GM18526 (cell line): ENCODE results near the gene PLB1.

Experiments
- POLR2A ChIP-seq: IDR thresholded peaks from 3 replicates; pipeline ENCODE4 v1.6.1; 2011; ENCODE audit not compliant: insufficient read length; ENCODE audit errors: extremely low read depth

Gene PLB1, protein sequence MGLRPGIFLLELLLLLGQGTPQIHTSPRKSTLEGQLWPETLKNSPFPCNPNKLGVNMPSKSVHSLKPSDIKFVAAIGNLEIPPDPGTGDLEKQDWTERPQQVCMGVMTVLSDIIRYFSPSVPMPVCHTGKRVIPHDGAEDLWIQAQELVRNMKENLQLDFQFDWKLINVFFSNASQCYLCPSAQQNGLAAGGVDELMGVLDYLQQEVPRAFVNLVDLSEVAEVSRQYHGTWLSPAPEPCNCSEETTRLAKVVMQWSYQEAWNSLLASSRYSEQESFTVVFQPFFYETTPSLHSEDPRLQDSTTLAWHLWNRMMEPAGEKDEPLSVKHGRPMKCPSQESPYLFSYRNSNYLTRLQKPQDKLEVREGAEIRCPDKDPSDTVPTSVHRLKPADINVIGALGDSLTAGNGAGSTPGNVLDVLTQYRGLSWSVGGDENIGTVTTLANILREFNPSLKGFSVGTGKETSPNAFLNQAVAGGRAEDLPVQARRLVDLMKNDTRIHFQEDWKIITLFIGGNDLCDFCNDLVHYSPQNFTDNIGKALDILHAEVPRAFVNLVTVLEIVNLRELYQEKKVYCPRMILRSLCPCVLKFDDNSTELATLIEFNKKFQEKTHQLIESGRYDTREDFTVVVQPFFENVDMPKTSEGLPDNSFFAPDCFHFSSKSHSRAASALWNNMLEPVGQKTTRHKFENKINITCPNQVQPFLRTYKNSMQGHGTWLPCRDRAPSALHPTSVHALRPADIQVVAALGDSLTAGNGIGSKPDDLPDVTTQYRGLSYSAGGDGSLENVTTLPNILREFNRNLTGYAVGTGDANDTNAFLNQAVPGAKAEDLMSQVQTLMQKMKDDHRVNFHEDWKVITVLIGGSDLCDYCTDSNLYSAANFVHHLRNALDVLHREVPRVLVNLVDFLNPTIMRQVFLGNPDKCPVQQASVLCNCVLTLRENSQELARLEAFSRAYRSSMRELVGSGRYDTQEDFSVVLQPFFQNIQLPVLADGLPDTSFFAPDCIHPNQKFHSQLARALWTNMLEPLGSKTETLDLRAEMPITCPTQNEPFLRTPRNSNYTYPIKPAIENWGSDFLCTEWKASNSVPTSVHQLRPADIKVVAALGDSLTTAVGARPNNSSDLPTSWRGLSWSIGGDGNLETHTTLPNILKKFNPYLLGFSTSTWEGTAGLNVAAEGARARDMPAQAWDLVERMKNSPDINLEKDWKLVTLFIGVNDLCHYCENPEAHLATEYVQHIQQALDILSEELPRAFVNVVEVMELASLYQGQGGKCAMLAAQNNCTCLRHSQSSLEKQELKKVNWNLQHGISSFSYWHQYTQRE (N-terminal part only)

GRCh38 chr2:28495551-28496250 lies at the start of gene PLB1:
TSS of gene PLB1 (plus strand) at chr2:28496060. CDS start at chr2:28496115, 55 bp downstream.
- no peak for TF ChIP-seq POLR2A

GRCh38 chr2:28446531-28446930 lies 49.3 kb upstream of the PLB1 start:
- TF ChIP-seq POLR2A = no peak

- no peak for TF ChIP-seq POLR2A
Measured at GRCh38 chr2:28447086-28447485, 48.8 kb upstream of the PLB1 start.

GRCh38 chr2:28447943-28448792 lies 47.7 kb upstream of the PLB1 start:
- TF ChIP-seq POLR2A = no peak

DNA sequence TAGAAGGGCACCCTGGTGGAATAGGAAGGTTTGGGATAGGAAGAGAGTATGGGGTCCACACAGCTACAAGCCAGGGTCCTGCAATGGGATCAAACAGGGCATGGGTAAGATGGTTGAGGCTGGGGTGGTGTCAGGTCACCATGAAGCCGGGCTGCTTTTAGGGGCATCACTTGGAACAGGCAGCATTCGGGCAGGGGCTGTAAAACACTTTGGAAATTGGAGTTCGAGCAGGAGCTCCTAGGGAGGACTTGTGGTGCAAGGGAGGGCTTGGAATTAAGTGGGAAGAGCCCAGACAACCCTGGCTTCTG lies 47.1 kb upstream of the PLB1 start:
- TF ChIP-seq POLR2A = no peak

DNA sequence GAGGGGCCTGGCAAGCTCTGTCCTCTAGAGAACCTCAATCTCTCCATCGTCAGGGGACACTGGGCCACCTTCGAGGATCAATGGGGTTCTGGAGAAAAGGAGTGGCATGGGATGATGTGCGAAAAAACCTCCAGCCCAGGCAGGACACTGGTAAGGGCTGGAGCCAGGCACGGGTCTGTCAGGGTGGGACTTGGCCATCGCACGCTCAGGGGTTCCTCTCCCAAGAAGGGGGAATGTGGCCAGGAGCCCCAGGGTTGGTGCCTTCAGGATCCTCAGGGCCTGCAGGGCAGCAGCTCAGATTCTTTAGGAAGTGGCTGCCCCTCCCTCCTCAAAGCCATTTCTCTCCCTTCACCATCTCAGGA lies 46.8 kb upstream of the PLB1 start:
- no peak for TF ChIP-seq POLR2A

GRCh38 chr2:28449488-28450395 lies 46.1 kb upstream of the PLB1 start:
- TF ChIP-seq POLR2A = no peak

DNA sequence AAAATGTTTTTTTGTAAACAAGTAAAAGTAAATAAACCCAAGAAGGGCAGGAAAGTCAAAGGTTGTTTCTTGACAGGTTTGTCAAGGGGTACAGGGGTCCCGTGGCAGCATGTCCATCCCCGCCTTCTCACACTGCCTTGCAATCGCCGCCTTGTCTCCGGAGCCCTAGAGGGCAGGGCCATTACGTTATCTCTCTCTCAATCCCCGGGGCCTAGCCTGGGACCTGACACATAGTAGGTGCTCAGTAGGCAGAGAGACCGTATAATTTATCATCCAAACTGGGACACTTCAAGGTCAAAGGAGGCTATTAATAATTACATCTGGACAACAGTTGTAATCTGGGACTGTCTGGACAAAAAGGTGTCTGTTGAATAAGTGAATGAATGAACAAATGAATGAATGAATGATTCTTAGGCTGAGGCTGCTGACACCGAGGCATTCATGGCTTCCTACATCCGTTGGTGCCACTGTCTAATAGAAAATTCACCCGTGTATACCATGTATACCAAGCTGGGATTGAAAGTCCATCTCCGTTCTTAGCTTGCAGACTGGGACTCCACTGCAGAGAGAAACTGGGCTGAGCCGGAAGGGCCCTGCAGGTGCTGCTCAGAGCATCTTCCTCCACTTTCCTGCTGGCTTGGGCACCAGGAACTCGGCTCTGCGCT lies 44.8 kb upstream of the PLB1 start:
- no peak for TF ChIP-seq POLR2A

GRCh38 chr2:28451793-28452533 lies 43.9 kb upstream of the PLB1 start:
- no peak for TF ChIP-seq POLR2A

DNA sequence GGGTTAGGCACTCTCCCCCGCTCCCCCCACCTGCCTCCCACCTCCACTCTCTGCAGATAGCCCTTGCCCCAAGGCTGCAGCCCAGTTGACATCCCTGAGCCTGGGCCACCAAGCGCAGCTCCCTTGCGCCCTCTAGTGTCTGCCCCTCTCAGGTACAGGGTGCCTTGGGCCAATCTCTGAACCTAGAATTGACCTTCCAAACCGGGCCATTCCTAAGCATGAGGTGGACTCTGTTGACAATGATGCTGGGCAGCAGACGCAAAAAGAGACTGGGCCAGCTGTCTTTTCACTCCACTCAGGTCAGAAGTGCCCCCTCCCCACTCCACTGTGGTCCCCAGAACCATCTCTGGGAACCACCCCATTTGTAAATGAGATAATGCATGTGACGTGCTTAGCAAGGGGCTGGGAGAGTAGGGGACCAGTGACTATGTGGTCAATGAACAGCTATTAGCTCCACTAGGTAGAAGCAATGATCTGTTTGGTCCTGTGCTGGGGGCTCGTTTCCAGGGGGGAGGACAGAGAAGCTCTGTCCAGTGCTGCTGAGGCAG lies 43.3 kb upstream of the PLB1 start:
- no peak for TF ChIP-seq POLR2A

DNA sequence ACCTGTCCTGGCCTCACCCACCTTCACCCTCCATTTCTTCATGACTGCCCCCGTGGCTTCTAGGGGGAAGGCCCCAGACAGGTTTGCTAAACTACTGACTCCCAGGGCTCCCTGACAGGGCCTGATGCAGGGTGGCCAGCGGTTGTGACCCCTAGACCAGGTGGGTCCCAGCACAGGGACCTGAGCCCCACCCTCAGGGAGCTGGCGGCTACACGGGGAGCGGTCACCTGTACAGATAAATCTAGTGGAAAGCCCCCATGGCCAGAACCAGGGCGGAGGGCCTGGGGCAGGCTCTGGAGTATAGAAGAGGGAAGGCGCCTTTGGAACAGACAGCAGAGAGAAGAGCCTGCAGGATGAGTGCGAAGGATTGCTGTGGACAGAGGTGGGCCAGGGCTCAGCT lies 42.5 kb upstream of the PLB1 start:
- TF ChIP-seq POLR2A = no peak
